Suprapubic skin (tissue), 4 donors: Measurements from ENCODE around the gene AP3D1. TPM values are rescaled to one million over a fixed set of nuclear protein-coding genes. Genes with fewer than 3 reads are reported as not detected.
A peak's percentile ranks its signal among the peaks of the same experiment; 100 is the strongest.

Experiments used
- DNase-seq, 2 donors: peaks; one replicate each; pipeline ENCODE4 v3.0.0-alpha.2; 2019; ENCODE audit warnings: low spot score in 2 of 2
- H3K27ac ChIP-seq: fragments of 200-600 bp; sonication (generic); one replicate; pipeline ENCODE4 v1.5.1; 2019
- H3K27me3 ChIP-seq: fragments of 200-600 bp; sonication (generic); one replicate; pipeline ENCODE4 v1.5.1; 2019
- H3K36me3 ChIP-seq: fragments of 200-600 bp; sonication (generic); one replicate; pipeline ENCODE4 v1.5.1; 2019
- H3K4me1 ChIP-seq: fragments of 200-600 bp; sonication (generic); one replicate; pipeline ENCODE4 v1.5.1; 2019
- H3K4me3 ChIP-seq: fragments of 200-600 bp; sonication (generic); one replicate; pipeline ENCODE4 v1.5.1; 2019; ENCODE audit warnings: mild to moderate bottlenecking
- H3K9me3 ChIP-seq: fragments of 200-600 bp; sonication (generic); one replicate; pipeline ENCODE4 v1.5.1; 2019
- EP300 ChIP-seq: sonication (generic); formaldehyde crosslinking; IDR thresholded peaks from one replicate; pipeline ENCODE4 v1.6.1; 2017; ENCODE audit warnings: antibody characterized with exemption
- POLR2A ChIP-seq, 2 donors: fragments of 450-650 bp; IDR thresholded peaks; one replicate each; pipeline ENCODE4 v1.6.1; 2017; ENCODE audit warnings: antibody characterized with exemption in 2 of 2, mild to moderate bottlenecking in 2 of 2, moderate library complexity in 2 of 2
- POLR2AphosphoS5 ChIP-seq, 3 donors: sonication (generic); formaldehyde crosslinking; IDR thresholded peaks; one replicate each; pipeline ENCODE4 v1.6.1; 2017; ENCODE audit warnings: antibody characterized with exemption in 3 of 3
- WGBS: methylation state at CpG from one replicate; pipeline ENCODE4 v1.1.5; 2018; 5-methylcytosine and 5-hydroxymethylcytosine counted together
- total RNA-seq, 4 donors: library from RNA; depleted of rRNA; stranded (reverse); fragments of >200 nt; gene quantifications; one replicate each; pipeline ENCODE4 v1.1.0, GENCODE V29; 2016
- TF ChIP-seq, protein P1 (sequence below), 2 donors: fragments of 200-600 bp in 1 of 2; fragments of 450-650 bp in 1 of 2; sonication (generic) in 1 of 2; IDR thresholded peaks; one replicate each; pipeline ENCODE4 v1.5.1; 2016 to 2019; ENCODE audit warnings: antibody characterized with exemption in 2 of 2, mild to moderate bottlenecking in 1 of 2, moderate library complexity in 1 of 2

Gene AP3D1
- total RNA-seq, 4 donors from 2014 or later: 65.4 to 99.4 (median 85.4) TPM

DNA sequence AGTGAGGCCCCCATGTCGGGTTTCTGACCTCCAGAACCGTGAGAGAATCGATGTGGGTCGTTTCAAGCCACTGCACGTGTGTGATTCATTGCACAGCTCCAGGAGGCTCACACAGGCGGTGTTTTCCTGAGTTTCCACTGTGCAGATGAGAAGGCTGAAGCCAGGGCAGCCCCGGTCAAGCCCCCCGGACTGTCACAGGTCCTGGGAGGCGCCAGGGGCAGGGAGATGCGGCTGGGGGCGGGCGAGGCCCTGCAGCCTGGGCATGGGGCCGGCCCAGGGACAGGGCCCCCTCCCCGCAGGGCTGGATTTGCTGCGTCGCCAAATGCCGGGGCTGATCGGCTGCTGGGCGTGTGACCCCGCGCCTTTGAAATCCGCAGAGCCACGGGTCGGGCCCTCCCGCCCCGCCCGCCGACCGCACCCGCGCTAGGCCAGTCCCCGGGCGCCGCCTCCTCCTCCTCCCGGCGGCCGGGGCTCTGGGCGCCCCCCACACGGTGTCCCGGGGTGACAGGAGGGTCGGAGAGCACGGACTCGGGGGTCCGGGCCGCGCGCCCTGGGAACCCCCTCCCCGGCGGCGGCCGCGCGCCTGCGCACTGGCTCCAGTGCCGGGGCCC is 90.4 kb downstream of the AP3D1 start:
- no peaks in the 10 kb centered on the region for H3K9me3 ChIP-seq
- peak in 1 of 2 donors; percentile 79 for TF ChIP-seq POLR2A (IDR thresholded peaks at IDR 0.05)
- TF ChIP-seq EP300: no peak
- TF ChIP-seq POLR2AphosphoS5 (IDR thresholded peaks at IDR 0.05): no peak
- TF ChIP-seq, protein P1, sequence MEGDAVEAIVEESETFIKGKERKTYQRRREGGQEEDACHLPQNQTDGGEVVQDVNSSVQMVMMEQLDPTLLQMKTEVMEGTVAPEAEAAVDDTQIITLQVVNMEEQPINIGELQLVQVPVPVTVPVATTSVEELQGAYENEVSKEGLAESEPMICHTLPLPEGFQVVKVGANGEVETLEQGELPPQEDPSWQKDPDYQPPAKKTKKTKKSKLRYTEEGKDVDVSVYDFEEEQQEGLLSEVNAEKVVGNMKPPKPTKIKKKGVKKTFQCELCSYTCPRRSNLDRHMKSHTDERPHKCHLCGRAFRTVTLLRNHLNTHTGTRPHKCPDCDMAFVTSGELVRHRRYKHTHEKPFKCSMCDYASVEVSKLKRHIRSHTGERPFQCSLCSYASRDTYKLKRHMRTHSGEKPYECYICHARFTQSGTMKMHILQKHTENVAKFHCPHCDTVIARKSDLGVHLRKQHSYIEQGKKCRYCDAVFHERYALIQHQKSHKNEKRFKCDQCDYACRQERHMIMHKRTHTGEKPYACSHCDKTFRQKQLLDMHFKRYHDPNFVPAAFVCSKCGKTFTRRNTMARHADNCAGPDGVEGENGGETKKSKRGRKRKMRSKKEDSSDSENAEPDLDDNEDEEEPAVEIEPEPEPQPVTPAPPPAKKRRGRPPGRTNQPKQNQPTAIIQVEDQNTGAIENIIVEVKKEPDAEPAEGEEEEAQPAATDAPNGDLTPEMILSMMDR (IDR thresholded peaks at IDR 0.05): no peak
- peak in 1 of 2 donors; percentile 88 for DNase-seq
- WGBS: 0% methylated on average over 3 of the region's 55 CpGs
- H3K4me1 ChIP-seq: peaks cover 72% of the 10 kb centered on the region
- H3K27me3 ChIP-seq: no peaks in the 10 kb centered on the region
- peak overlapping the region; percentile 66 for H3K4me3 ChIP-seq
- peak overlapping the region; percentile 100 for H3K27ac ChIP-seq
- no peaks in the 10 kb centered on the region for H3K36me3 ChIP-seq

DNA sequence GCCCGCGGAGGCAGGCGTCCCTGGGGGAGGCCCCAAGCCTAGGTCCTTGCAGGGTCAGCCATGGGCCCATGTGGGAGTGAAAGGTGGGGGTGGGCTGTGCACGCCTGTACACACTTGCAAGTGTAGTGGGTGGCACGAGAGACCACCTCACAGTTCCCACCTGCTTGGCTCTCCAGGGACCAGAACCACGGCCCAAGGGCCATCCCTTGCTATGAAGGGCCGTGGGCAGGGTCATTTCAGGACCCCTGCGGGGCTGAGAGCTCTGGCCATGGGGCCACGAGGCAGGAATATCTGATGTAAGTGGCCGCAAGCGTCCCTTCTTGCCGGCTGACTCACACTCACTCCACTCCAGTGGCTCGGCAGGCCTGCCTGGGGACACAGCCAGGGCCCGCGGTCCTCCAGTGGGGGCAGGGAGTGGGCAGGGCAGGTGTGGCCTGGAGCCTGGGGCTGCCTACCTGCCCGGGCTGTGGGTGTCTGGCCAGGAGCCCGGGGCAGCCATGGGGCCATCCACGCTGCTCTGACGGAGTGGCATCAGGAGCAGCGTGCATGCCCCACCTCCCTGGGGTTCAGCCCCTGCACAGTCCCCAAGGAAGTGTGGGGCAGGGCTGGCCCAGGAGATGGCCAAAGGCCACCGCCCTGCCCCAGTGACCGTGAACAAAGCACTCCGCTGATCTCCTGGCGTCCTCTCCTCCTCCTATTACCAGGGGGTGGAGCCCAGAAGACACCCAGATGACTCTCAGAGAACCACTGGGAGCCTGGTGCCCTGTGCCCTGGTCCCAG is 91.8 kb downstream of the AP3D1 start:
- no peaks in the 10 kb centered on the region for H3K36me3 ChIP-seq
- H3K27me3 ChIP-seq: no peaks in the 10 kb centered on the region
- WGBS: 37% methylated on average over 9 of the region's 24 CpGs
- H3K4me1 ChIP-seq: peaks cover 82% of the 10 kb centered on the region
- H3K4me3 ChIP-seq: peak overlapping the region; percentile 66
- no peak for TF ChIP-seq POLR2AphosphoS5 (IDR thresholded peaks at IDR 0.05)
- TF ChIP-seq, protein P1 (IDR thresholded peaks at IDR 0.05): no peak
- no peak for TF ChIP-seq EP300
- no peak for TF ChIP-seq POLR2A (IDR thresholded peaks at IDR 0.05)
- H3K9me3 ChIP-seq: no peaks in the 10 kb centered on the region
- peak in 1 of 2 donors; percentile 86 for DNase-seq
- H3K27ac ChIP-seq: peak overlapping the region; percentile 100

DNA sequence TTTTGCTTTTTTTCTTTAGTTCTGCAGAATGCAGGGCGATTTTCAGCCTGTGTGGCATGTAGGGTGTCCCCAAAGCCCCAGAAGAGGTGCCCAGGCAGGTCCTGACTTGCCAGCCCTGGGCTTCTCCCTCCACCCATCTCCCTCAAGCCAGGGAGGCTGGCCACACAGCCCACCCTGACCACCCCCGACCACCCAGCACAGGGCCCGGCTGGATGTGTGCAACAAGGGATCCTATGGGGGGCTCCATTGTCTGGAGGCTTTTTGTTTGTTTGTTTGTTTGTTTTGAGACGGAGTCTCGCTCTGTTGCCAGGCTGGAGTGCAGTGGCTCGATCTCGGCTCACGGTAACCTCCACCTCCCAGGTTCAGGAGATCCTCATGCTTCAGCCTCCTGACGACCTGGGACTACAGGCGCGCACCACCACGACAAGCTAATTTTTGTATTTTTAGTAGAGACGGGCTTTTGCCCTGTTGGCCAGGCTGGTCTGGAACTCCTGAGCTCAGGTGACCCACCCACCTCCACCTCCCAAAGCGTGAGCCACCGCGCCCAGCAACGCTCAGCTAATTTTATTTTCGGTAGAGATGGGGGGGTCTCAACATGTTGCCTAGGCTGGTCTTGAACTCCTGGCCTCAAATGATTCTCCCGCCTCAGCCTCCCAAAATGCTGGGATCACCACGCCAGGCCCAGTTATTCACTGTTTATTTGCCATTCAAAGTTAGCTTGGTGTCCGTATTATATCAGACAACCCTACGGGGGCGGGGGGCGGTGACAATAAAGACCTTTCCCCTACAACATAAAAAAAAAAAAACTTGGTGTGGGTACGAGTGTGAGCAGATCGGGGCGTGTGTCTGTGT is 92.6 kb downstream of the AP3D1 start:
- WGBS: 79% methylated on average over 27 of the region's 27 CpGs
- Histone ChIP-seq H3K27me3 (no peaks in the 10 kb centered on the region), H3K9me3 (no peaks in the 10 kb centered on the region), H3K36me3 (no peaks in the 10 kb centered on the region), H3K27ac (peak overlapping the region; percentile 100), H3K4me3 (no peak overlapping the region), H3K4me1 (peaks cover 84% of the 10 kb centered on the region)
- peak in 1 of 2 donors; percentile 63 for DNase-seq
- TF ChIP-seq EP300: no peak
- TF ChIP-seq, protein P1 (IDR thresholded peaks at IDR 0.05): no peak
- no peak for TF ChIP-seq POLR2A (IDR thresholded peaks at IDR 0.05)
- TF ChIP-seq POLR2AphosphoS5 (IDR thresholded peaks at IDR 0.05): no peak

DNA sequence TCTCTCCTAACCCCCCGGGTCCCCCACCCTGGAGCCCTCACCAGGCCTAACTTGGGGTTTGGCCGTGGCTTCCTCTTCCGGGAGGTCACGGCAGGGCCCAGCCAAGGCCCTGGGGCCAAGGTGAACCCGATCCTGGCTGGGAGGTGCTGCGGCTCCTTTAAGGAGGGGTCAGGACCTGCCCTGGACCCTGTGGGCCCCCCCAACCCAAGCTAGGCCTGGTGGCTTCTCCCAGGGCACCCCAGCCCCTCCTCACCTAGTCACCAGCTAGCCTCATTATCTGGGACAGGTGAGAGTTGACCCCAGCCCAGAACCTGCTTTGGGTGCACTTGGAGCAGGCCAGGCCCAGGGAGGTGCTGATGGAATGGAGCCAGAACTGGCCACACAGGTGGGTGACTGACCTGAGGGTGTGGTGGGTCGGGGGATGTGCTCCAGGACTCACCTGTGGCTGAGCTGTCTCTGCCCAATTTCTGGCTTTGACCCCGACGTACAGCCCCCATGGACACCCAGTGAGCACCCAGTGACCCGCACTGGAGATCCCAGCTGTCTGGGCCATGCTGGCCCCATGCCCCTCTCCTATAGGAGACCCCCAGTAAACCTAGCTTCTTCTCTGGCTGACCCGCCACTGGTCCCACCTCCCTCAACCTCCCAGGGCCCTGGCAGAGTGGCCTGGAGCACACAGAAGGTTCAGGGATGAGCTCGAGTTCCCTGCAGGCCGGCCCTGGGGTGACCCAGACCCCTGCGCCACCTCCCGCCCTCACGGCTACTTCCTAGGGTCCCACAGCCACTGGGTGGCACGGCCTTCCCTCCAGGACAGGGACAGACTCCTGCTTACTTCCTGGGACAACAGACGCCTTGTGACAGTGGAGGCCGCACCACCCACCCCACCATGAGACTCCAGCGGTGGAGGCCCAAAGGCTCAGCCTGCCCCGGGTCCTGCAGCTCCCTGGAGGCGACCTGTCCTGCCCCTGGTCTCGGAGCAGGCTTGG is 93.6 kb downstream of the AP3D1 start:
- H3K4me3 ChIP-seq: no peak overlapping the region
- H3K4me1 ChIP-seq: peaks cover 93% of the 10 kb centered on the region
- WGBS: 64% methylated on average over 7 of the region's 23 CpGs
- TF ChIP-seq POLR2A (IDR thresholded peaks at IDR 0.05): no peak
- TF ChIP-seq EP300: no peak
- no peak for TF ChIP-seq POLR2AphosphoS5 (IDR thresholded peaks at IDR 0.05)
- TF ChIP-seq, protein P1 (IDR thresholded peaks at IDR 0.05): no peak
- peak in 1 of 2 donors; percentile 68 for DNase-seq
- peak overlapping the region; percentile 100 for H3K27ac ChIP-seq
- no peaks in the 10 kb centered on the region for H3K36me3 ChIP-seq
- no peaks in the 10 kb centered on the region for H3K9me3 ChIP-seq
- no peaks in the 10 kb centered on the region for H3K27me3 ChIP-seq
